ENCODE measurements around the gene RFWD3.
A peak's percentile ranks its signal among the peaks of the same experiment; 100 is the strongest.
"Not testable (repeated sequence)": the region's sequence is repeated elsewhere in the genome, so short reads cannot be mapped to it uniquely, and the experiment has no call there.

Gene RFWD3

GRCh38 chr16:74666425-74667254 is at the start of gene RFWD3:
RFWD3 (minus strand) TSS chr16:74666877; CDS start chr16:74661449, 5,428 bp downstream.
- peak; percentile 90 for DNase-seq

GRCh38 chr16:74716355-74716754 is 49.7 kb upstream of the RFWD3 start:
- no peak for DNase-seq

GRCh38 chr16:74713876-74714275 is 47.2 kb upstream of the RFWD3 start:
- no peak for DNase-seq

GRCh38 chr16:74713325-74713724 is 46.6 kb upstream of the RFWD3 start:
- no peak for DNase-seq

DNA sequence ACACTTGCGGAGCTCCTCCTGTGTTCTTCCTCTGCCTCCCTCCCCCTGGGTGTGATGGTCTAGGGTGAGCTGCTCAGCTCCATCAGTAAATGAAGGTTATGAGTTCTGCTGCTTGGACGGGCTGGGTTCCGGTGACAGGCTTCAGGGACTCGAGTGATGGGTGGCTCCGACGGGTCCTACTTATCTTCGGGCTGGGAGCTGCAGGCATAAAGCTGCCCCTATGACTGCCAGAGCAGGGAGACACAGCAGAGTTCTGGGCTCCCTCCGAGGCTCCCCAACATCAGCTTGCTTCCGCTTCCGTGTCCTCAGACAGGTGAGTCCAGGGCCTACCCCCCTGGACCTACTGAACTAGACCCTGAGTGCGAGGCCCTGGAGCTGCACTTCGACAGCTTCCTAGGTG is 45.3 kb upstream of the RFWD3 start:
- DNase-seq: no peak

DNA sequence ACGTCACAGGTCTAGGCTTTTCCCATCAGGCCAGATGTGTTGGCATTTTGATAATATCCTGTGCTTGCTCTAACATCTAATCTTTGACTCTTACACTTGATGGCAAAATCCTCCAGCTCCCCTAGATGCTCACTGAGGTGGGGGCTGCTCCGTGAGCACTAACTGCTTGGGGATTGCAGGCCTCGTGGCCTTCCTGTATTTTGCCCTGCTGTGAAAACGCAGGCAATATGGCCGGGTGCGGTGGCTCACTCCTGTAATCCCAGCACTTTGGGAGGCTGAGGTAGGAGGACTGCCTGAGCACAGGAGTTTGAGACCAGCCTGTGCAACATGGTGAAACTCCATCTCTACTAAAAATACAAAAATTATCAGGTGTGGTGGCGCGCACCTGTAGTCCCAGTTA is 43.7 kb upstream of the RFWD3 start:
- no peak for DNase-seq

DNA sequence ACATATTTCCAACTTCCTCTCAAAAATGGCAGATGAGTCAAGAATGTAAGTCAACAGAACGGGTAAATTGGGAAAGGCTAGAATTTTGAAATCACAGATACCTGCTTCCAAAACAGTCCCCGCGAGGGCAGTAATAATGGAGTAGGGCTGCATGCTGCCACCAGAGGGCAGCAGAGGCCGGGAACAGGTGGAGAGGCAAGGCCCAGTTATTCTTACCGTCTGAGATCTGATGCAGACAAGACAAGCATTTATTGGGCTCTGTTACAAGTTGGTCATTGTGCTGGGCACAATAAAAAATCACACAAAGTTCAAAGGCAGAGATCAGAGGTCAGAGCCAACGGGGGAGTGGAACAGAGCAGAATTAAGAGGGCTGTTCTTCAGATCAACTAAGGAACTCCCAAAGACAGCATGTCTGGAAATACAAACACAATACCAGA is 42.8 kb upstream of the RFWD3 start:
- DNase-seq: peak; percentile 15

DNA sequence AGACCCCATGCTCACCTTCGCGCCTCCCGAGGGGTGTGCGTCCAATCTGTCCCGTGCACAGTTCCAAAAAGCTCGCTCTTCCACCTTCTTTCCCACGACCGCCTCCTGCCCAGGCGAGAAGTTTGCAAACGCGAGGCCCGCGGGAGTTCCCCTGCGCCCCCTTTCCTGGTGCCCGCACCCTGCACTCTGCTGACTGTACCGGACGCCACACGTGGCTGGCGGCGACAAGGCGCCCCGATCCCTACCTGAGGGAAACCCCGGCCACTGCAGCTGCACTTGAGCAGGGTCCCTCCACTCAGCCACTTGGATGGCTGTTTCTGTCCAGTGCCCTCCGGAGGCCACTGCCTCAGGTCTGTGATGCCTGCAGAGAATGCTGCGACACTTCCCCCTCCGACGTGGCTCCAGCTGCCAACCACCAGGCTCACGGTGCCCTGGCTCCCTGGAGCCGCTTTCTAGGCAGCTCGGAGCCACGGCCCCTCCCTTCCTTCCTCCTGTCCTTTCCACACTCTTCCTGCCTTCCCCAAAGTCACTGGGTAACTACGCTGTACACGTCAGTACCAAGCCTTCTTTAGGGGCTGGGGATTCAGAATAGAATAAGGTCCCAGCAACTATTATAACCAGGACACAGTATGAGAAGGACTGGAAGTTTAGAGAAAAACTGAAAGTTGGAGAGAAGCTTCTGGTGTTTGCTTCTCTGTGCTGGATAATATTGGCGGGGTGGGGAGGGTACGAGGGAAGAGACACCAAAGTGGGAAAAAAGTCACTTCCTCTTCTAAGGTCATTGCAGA is 34.0 kb upstream of the RFWD3 start, which contains the start of gene MLKL:
TSS of gene MLKL (minus strand) at position 425 of the 788 bp plus-strand sequence. CDS start 5,105 bp downstream, outside the sequence.
- DNase-seq: no peak

DNA sequence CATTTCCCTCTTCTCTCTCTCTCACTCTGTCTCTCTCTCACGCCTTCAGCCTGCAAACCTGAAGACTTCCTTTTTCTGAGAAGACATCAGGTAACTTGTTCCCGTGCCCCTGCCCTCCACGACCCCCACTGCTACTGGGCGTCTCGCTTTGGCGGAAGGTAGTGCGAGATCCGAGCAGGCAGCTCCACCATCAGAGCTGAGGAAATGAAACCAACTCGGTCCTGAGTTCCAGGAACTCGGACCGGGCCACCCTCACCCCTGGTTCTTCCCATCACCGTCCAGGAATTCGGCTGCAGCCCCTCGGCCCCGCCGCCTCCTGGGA is 33.4 kb upstream of the RFWD3 start:
- DNase-seq: no peak

DNA sequence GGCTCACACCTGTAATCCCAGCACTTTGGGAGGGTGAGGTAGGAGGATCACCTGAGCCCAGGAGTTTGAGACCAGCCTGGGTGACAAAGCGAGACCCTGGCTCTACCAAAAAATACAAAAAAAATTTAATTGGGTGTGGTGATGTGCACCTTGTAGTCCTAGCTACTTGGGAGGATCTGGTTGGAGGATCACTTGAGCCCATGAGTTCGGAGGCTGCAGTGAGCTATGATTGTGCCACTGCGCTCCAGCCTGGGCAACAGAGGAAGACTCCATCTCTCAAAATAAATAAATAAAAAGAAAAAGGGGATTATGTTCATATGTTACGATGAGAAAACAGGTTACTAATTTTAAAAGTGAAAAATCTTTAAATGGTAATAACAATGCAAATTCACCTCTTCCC is 33.0 kb upstream of the RFWD3 start:
- no peak for DNase-seq

- no peak for DNase-seq
These were observed 31.5 kb upstream of the RFWD3 start for GRCh38 chr16:74698222-74698621.

GRCh38 chr16:74695450-74696422 is 29.1 kb upstream of the RFWD3 start:
- peak; percentile 16 for DNase-seq

GRCh38 chr16:74691093-74691855 is 24.6 kb upstream of the RFWD3 start:
- DNase-seq: no peak

DNA sequence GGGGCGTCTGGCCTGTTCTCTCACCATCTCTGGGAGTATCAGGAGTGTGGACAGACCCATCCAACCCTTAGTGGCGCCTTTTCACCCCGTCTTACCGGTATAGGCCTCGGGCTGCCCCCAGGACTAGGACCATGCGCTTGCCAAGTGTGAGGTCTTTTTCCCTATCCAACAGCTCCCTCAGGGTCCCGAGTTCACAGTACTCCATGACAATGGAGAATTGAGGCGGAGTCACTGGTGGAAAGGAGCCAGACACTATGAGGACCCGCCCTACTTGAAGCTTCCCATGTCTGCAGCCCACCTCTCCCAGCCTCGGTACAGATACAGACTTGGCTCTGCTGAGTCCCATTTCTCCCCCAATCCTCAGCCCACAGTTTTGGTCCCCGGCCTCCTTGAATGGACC is 15.9 kb upstream of the RFWD3 start:
- no peak for DNase-seq

GRCh38 chr16:74680681-74681080 is 14.0 kb upstream of the RFWD3 start:
- DNase-seq: no peak

DNA sequence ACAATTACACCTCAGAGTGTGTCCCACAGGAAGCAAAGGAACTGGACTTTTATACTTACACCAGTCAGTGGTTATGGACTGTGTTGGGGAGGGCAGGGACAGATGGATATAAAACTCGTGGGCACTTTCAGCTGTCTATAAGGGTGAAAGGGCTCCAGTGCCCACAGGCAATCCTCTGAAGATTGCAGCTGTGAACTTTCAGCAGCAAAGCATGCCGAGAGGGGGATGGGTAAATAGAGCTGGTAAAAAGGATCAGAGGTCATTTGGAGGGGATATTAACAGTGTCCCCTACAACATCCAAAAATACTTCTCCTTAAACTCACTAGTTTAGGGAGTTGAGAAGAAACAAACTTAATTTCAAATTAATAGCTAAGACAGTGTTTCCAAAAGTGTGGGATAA is 13.3 kb upstream of the RFWD3 start:
- no peak for DNase-seq

- no peak for DNase-seq
These were observed 11.2 kb upstream of the RFWD3 start for GRCh38 chr16:74677868-74678267.

DNA sequence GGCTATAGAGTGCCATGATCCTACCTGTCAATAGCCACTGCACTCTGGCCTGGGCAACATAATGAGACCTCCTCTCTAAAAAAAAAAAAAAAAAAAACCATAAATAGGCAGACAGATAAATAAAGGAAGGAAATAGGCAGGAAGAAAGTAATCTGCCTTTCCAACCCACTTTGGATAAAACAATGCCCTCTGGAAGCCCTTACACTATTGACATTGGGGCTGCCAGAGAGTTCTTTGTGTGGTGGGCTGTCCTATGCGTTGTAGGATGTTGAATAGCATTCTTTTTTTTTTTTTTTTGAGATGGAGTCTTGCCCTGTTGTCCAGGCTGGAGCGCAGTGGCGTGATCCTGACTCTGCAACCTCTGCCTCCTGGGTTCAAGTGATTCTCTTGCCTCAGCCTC is 7.2 kb upstream of the RFWD3 start:
- no peak for DNase-seq

DNA sequence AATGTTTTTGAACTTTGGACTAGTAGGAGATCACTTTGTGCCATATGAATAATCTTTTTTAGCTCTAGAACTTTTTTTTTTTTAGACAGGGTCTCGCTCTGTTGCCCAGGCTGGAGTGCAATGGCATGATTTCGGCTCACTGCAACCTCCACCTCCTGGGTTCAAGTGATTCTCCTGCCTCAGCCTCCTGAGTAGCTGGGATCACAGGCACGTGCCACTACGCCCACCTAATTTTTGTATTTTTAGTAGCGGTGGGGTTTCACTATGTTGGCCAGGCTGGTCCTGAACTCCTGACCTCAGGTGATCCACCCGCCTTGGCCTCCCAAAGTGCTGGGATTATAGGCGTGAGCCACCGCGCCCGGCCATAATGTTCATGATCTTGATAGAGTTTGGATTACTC is 2.2 kb upstream of the RFWD3 start:
- not testable (repeated sequence) for DNase-seq

GRCh38 chr16:74667255-74667700 is 601 bp upstream of the RFWD3 start:
- DNase-seq: peak; percentile 0

GRCh38 chr16:74666010-74666421 is 661 bp downstream of the RFWD3 start:
- no peak for DNase-seq

GRCh38 chr16:74661064-74661463 is 5.6 kb downstream of the RFWD3 start:
- no peak for DNase-seq

Measured in NCI-H1105 (cell line).